GM23338 (cell line): ENCODE results near the gene RGS7. TPM values are rescaled to one million over a fixed set of nuclear protein-coding genes. Genes with fewer than 3 reads are reported as not detected.

Experiments
- ATAC-seq: fragments of 200-7000 bp; cut with Tn5 transposase; 3 replicates; pipeline ENCODE4 v1.9.1; 2020
- DNase-seq: peaks from one replicate; pipeline ENCODE4 v3.0.0-alpha.2; 2015; ENCODE audit warnings: low spot score
- H2AFZ ChIP-seq: fragments of 200-600 bp; sonication (generic); 2 replicates; pipeline ENCODE4 v1.8.0; 2016; ENCODE audit warnings: antibody characterized with exemption, mild to moderate bottlenecking, moderate library complexity
- H3F3A ChIP-seq: fragments of 200-600 bp; sonication (generic); replicated peaks from 2 replicates; pipeline ENCODE4 v1.8.0; 2017; ENCODE audit warnings: antibody characterized with exemption, mixed run types, low read depth
- H3K27ac ChIP-seq: fragments of 200-600 bp; sonication (generic); 2 replicates; pipeline ENCODE4 v1.6.1; 2016; ENCODE audit warnings: low read depth
- H3K27me3 ChIP-seq: fragments of 200-600 bp; sonication (generic); 2 replicates; pipeline ENCODE4 v1.8.0; 2016; ENCODE audit warnings: mild to moderate bottlenecking, mixed run types, moderate library complexity; ENCODE audit not compliant: insufficient read depth
- H3K36me3 ChIP-seq: fragments of 200-600 bp; sonication (generic); 2 replicates; pipeline ENCODE4 v1.8.0; 2016; ENCODE audit warnings: mild to moderate bottlenecking; ENCODE audit not compliant: insufficient read depth
- H3K4me1 ChIP-seq: fragments of 200-600 bp; sonication (generic); 2 replicates; pipeline ENCODE4 v1.8.0; 2016; ENCODE audit warnings: mild to moderate bottlenecking, moderate library complexity; ENCODE audit not compliant: insufficient read depth
- H3K4me2 ChIP-seq: fragments of 200-600 bp; sonication (generic); 2 replicates; pipeline ENCODE4 v1.7.1; 2017; ENCODE audit warnings: mixed run types
- H3K4me3 ChIP-seq: fragments of 200-600 bp; sonication (generic); 2 replicates; pipeline ENCODE4 v1.6.1; 2016; ENCODE audit warnings: mixed run types
- H3K79me2 ChIP-seq: fragments of 200-600 bp; sonication (generic); replicated peaks from 2 replicates; pipeline ENCODE4 v1.8.0; 2017; ENCODE audit warnings: mild to moderate bottlenecking; ENCODE audit not compliant: insufficient read depth
- H3K9me2 ChIP-seq: fragments of 200-600 bp; sonication (generic); 2 replicates; pipeline ENCODE4 v1.8.0; 2017; ENCODE audit not compliant: insufficient read depth
- H4K20me1 ChIP-seq: fragments of 200-600 bp; sonication (generic); replicated peaks from 2 replicates; pipeline ENCODE4 v1.8.0; 2017; ENCODE audit warnings: mild to moderate bottlenecking; ENCODE audit not compliant: insufficient read depth
- H3K27ac Mint-ChIP-seq: 2 replicates; pipeline ENCODE4 v1.8.0; 2020; ENCODE audit warnings: inconsistent platforms, mild to moderate bottlenecking, moderate library complexity, mixed read lengths
- H3K27me3 Mint-ChIP-seq: 3 replicates; pipeline ENCODE4 v1.8.0; 2022; ENCODE audit warnings: low read depth, mild to moderate bottlenecking, moderate library complexity, mixed read lengths, inconsistent platforms; ENCODE audit not compliant: insufficient read depth, poor library complexity
- H3K36me3 Mint-ChIP-seq: 3 replicates; pipeline ENCODE4 v1.8.0; 2021; ENCODE audit warnings: low read depth, mild to moderate bottlenecking, inconsistent platforms, moderate library complexity, mixed read lengths
- H3K4me1 Mint-ChIP-seq: 3 replicates; pipeline ENCODE4 v1.8.0; 2020; ENCODE audit warnings: mild to moderate bottlenecking, inconsistent platforms, mixed read lengths
- H3K4me3 Mint-ChIP-seq: 3 replicates; pipeline ENCODE4 v1.8.0; 2021; ENCODE audit warnings: moderate library complexity, mild to moderate bottlenecking, inconsistent platforms, mixed read lengths
- H3K9me3 Mint-ChIP-seq: 3 replicates; pipeline ENCODE4 v1.8.0; 2020; ENCODE audit warnings: moderate library complexity, mild to moderate bottlenecking, inconsistent platforms, mixed read lengths
- CREB1 ChIP-seq: fragments of 250-450 bp; sonication (Bioruptor Pico); IDR thresholded peaks from 2 replicates; pipeline ENCODE4 v1.5.0; 2020; ENCODE audit warnings: low read depth, mild to moderate bottlenecking, moderate library complexity
- CTCF ChIP-seq, 2 experiments: fragments of 200-600 bp in 1 of 2; sonication (generic) in 1 of 2; conservative IDR thresholded peaks; 2 replicates each; pipeline versions ENCODE4 v1.5.1 to v1.6.1; 2016 to 2017; ENCODE audit warnings: antibody characterized with exemption in 2 of 2, low read depth in 2 of 2, mild to moderate bottlenecking in 2 of 2, moderate library complexity in 1 of 2
- ETS1 ChIP-seq: IDR thresholded peaks from 2 replicates; pipeline ENCODE4 v1.6.1; 2016; ENCODE audit warnings: antibody characterized with exemption
- EZH2 ChIP-seq: fragments of 200-600 bp; sonication (generic); IDR thresholded peaks from one replicate; pipeline ENCODE4 v1.8.0; 2017; ENCODE audit warnings: antibody characterized with exemption, mild to moderate bottlenecking, low read depth; ENCODE audit not compliant: unreplicated experiment
- EZH2phosphoT487 ChIP-seq: fragments of 200-600 bp; sonication (generic); IDR thresholded peaks from one replicate; pipeline ENCODE4 v1.8.1; 2018; ENCODE audit warnings: antibody characterized with exemption; ENCODE audit not compliant: unreplicated experiment
- JUNB ChIP-seq: IDR thresholded peaks from one replicate; pipeline ENCODE4 v1.6.1; 2016; ENCODE audit warnings: antibody characterized with exemption; ENCODE audit not compliant: unreplicated experiment
- NANOG ChIP-seq: IDR thresholded peaks from 2 replicates; pipeline ENCODE4 v1.6.1; 2016; ENCODE audit warnings: antibody characterized with exemption, borderline replicate concordance
- POLR2AphosphoS5 ChIP-seq: IDR thresholded peaks from 2 replicates; pipeline ENCODE4 v1.6.1; 2016; ENCODE audit warnings: antibody characterized with exemption, low read depth
- STAT1 ChIP-seq: IDR thresholded peaks from one replicate; pipeline ENCODE4 v1.6.1; 2016; ENCODE audit warnings: antibody characterized with exemption; ENCODE audit not compliant: unreplicated experiment
- ZNF114 ChIP-seq: fragments of 250-450 bp; sonication (Bioruptor Pico); IDR thresholded peaks from 2 replicates; pipeline ENCODE4 v1.5.0; 2020; ENCODE audit warnings: mild to moderate bottlenecking, moderate library complexity
- ZNF331 ChIP-seq: fragments of 250-450 bp; sonication (Bioruptor Pico); IDR thresholded peaks from 2 replicates; pipeline ENCODE4 v1.5.0; 2020; ENCODE audit warnings: low read depth, mild to moderate bottlenecking, moderate library complexity
- ZNF462 ChIP-seq: fragments of 250-450 bp; sonication (Bioruptor Pico); IDR thresholded peaks from 2 replicates; pipeline ENCODE4 v1.5.0; 2020; ENCODE audit warnings: mild to moderate bottlenecking, moderate library complexity
- polyA plus RNA-seq: library from polyadenylated mRNA; unstranded; fragments of >200 nt; fragmentation: Nextera tagmentation; extraction: Ambion mirVana; gene quantifications from 2 replicates; pipeline ENCODE4 v1.2.1, GENCODE V29; 2016
- total RNA-seq: library from RNA; depleted of rRNA; stranded (reverse); fragments of >200 nt; shearing (Covaris generic); gene quantifications from 2 replicates; pipeline ENCODE4 v1.2.3, GENCODE V29; 2014
- TF ChIP-seq, protein P1 (sequence below): IDR thresholded peaks from one replicate; pipeline ENCODE4 v1.6.1; 2018; ENCODE audit warnings: antibody characterized with exemption; ENCODE audit not compliant: unreplicated experiment

Gene RGS7
- total and polyA plus RNA-seq, 2 experiments from 2014 or later: 2.0 to 2.2 TPM

GRCh38 chr1:240747907-240748306 is 609.1 kb downstream of the RGS7 start:
- TF ChIP-seq EZH2 (no peak), JUNB (no peak), POLR2AphosphoS5 (no peak), STAT1 (no peak), NANOG (no peak), CTCF (conservative IDR thresholded peaks at IDR 0.05; ENCODE audit: low read depth in 2 of 2) (no peak), ZNF331 (CRISPR knock-in tag) (no peak), CREB1 (CRISPR knock-in tag) (no peak), EZH2phosphoT487 (no peak), ZNF114 (CRISPR knock-in tag) (no peak), ZNF462 (CRISPR knock-in tag) (no peak), ETS1 (no peak)
- TF ChIP-seq, protein P1, sequence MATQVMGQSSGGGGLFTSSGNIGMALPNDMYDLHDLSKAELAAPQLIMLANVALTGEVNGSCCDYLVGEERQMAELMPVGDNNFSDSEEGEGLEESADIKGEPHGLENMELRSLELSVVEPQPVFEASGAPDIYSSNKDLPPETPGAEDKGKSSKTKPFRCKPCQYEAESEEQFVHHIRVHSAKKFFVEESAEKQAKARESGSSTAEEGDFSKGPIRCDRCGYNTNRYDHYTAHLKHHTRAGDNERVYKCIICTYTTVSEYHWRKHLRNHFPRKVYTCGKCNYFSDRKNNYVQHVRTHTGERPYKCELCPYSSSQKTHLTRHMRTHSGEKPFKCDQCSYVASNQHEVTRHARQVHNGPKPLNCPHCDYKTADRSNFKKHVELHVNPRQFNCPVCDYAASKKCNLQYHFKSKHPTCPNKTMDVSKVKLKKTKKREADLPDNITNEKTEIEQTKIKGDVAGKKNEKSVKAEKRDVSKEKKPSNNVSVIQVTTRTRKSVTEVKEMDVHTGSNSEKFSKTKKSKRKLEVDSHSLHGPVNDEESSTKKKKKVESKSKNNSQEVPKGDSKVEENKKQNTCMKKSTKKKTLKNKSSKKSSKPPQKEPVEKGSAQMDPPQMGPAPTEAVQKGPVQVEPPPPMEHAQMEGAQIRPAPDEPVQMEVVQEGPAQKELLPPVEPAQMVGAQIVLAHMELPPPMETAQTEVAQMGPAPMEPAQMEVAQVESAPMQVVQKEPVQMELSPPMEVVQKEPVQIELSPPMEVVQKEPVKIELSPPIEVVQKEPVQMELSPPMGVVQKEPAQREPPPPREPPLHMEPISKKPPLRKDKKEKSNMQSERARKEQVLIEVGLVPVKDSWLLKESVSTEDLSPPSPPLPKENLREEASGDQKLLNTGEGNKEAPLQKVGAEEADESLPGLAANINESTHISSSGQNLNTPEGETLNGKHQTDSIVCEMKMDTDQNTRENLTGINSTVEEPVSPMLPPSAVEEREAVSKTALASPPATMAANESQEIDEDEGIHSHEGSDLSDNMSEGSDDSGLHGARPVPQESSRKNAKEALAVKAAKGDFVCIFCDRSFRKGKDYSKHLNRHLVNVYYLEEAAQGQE: no peak
- H3K79me2 ChIP-seq: no peaks in the 10 kb centered on the region
- H3K27ac ChIP-seq: no peak overlapping the region
- H3K4me2 ChIP-seq: no peak overlapping the region
- H3K4me3 Mint-ChIP-seq: no peak overlapping the region
- H3K4me1 ChIP-seq: peaks cover 7% of the 10 kb centered on the region
- peaks cover 1% of the 10 kb centered on the region for H3K27me3 Mint-ChIP-seq
- H3K27ac Mint-ChIP-seq: no peak overlapping the region
- no peak overlapping the region for H2AFZ ChIP-seq
- H3K27me3 ChIP-seq: no peaks in the 10 kb centered on the region
- ATAC-seq (no peak), DNase-seq (no peak)
- no peaks in the 10 kb centered on the region for H3K9me3 Mint-ChIP-seq
- H4K20me1 ChIP-seq: no peaks in the 10 kb centered on the region
- H3K36me3 Mint-ChIP-seq: no peaks in the 10 kb centered on the region
- no peak overlapping the region for H3K4me3 ChIP-seq
- H3K36me3 ChIP-seq: no peaks in the 10 kb centered on the region
- H3K4me1 Mint-ChIP-seq: peaks cover 4% of the 10 kb centered on the region; the same call in 2 of the 3 replicates
- H3K9me2 ChIP-seq: peaks cover 4% of the 10 kb centered on the region
- no peaks in the 10 kb centered on the region for H3F3A ChIP-seq
